ENCODE results near the gene C19orf73. TPM values are rescaled to one million over a fixed set of nuclear protein-coding genes. Genes with fewer than 3 reads are reported as not detected.

C19orf73 gene
- total and polyA plus RNA-seq, 9 of the 15 experiments (the other 6 are each of a cell fraction or from before 2014, with no cell fraction given), result 0.08 to 7.4 (median 1.4) TPM

- no peaks in the 10 kb centered on the region for H3K27me3 ChIP-seq (ENCODE audit: control insufficient read depth in 2 of 2, insufficient read depth in 2 of 2, low read length in 2 of 2)
- intact Hi-C loops (cut with micrococcal nuclease), result loop anchor here (5.0 to 10.0 kb wide), 3 partner anchors 157 to 820 kb away; partner anchors contain the start of genes GYS1, RUVBL2 and SLC17A7
- 8% methylated on average over 8 of the region's 10 CpGs for WGBS (ENCODE audit: insufficient coverage, low coverage, missing lambda C conversion rate)
- peak overlapping the region in 1 of 2 experiments; percentile 81; a peak in 2 of 4 replicates for H3K9ac ChIP-seq (ENCODE audit: insufficient read depth in 1 of 2, low read depth in 2 of 2, low read length in 2 of 2)
- FAIRE-seq (no peak), DNase-seq (ENCODE audit: extremely low read depth in 1 of 4, low spot score in 3 of 4) (peak in 2 of 4 experiments; percentile 3 to 4), ATAC-seq (no peak)
- H3K4me1 ChIP-seq (replicated peaks in 1 of 2; ENCODE audit: control insufficient read depth in 2 of 2, insufficient read depth in 2 of 2, low read length in 2 of 2), result peaks cover 52 to 85% of the 10 kb centered on the region in 2 experiments
- peak overlapping the region; percentile 54 for H3K4me3 ChIP-seq
- H2AFZ ChIP-seq (ENCODE audit: low read depth, low read length), result peak overlapping the region; percentile 69; the same call in 1 of the 2 replicates
- peaks cover 47% of the 10 kb centered on the region; the same call in 2 of the 3 replicates for H3K79me2 ChIP-seq (ENCODE audit: control insufficient read depth, insufficient read depth, low read length)
- H4K20me1 ChIP-seq (replicated peaks; ENCODE audit: control insufficient read depth, insufficient read depth, low read length), result peaks cover 5% of the 10 kb centered on the region; the same call in 1 of the 2 replicates
- no TSS peak for BruUV-seq (replicated peaks)
- POLR2A ChIA-PET, result interaction anchor here (0.7 to 2.0 kb wide), 2 partner anchors 11 to 13 kb away, joined by 3 to 7 read pairs; no protein-coding TSS in a partner anchor
- no peaks in the 10 kb centered on the region for H3K9me3 ChIP-seq (replicated peaks; ENCODE audit: control insufficient read depth, insufficient read depth, low read depth, low read length)
- CTCF ChIA-PET (ENCODE audit: low intra/inter-chr PET ratio), result no interaction called here
- in situ Hi-C loops (cut with MboI), result no loop called here
- peak overlapping the region; percentile 99 for H3K4me2 ChIP-seq (ENCODE audit: insufficient read depth, low read length)
- no peaks in the 10 kb centered on the region for H3K36me3 ChIP-seq (ENCODE audit: control insufficient read depth, insufficient read depth, low read length)
- H3K27ac ChIP-seq (ENCODE audit: extremely low read depth, low read depth, low read length), result no peak overlapping the region
- H3K9me1 ChIP-seq (ENCODE audit: control insufficient read depth, insufficient read depth, low read length), result no peaks in the 10 kb centered on the region
- TF ChIP-seq GABPB1 (CRISPR knock-in tag; IDR thresholded peaks at IDR 0.05), result peak; percentile 48; the same call in 1 of the 2 replicates
- no peak for TF ChIP-seq CREB1 (IDR thresholded peaks at IDR 0.05)
- peak; percentile 1; the same call in 1 of the 2 replicates for TF ChIP-seq CREB1 (CRISPR knock-in tag; IDR thresholded peaks at IDR 0.05)
- 0 out of 2 replicates have a peak, but pooled peaks have one; percentile 7 for TF ChIP-seq LCOR (CRISPR knock-in tag; IDR thresholded peaks at IDR 0.05)
- TF ChIP-seq ZNF586 (CRISPR knock-in tag; conservative IDR thresholded peaks at IDR 0.05), result no peak
- TF ChIP-seq OTX1 (CRISPR knock-in tag; IDR thresholded peaks at IDR 0.05), result 0 out of 2 replicates have a peak, but pooled peaks have one; percentile 1
- no peak for TF ChIP-seq ZNF76 (CRISPR knock-in tag; IDR thresholded peaks at IDR 0.05; ENCODE audit: borderline replicate concordance)
- TF ChIP-seq ELF1 (tag; IDR thresholded peaks at IDR 0.05), result no peak
- no peak for TF ChIP-seq ZFP1 (CRISPR knock-in tag; IDR thresholded peaks at IDR 0.05)
- no peak for TF ChIP-seq EGR1 (conservative IDR thresholded peaks at IDR 0.05)
- no peak for TF ChIP-seq SNAPC5 (CRISPR knock-in tag; IDR thresholded peaks at IDR 0.05)
- no peak for TF ChIP-seq SFPQ (IDR thresholded peaks at IDR 0.05; ENCODE audit: low read depth, low read length)
- TF ChIP-seq TGIF2 (CRISPR knock-in tag; IDR thresholded peaks at IDR 0.05), result 0 out of 2 replicates have a peak, but pooled peaks have one; percentile 39
- peak; percentile 93; the same call in 1 of the 2 replicates for TF ChIP-seq RERE (CRISPR knock-in tag; IDR thresholded peaks at IDR 0.05; ENCODE audit: borderline replicate concordance)
- no peak for TF ChIP-seq CC2D1A (IDR thresholded peaks at IDR 0.05)
Measured at GRCh38 chr19:49152119-49152550, 33.2 kb upstream of the C19orf73 start.

Measured in K562 (cell line).